Stimulated activated CD4-positive, alpha-beta T cell treated with anti-CD3 and anti-CD28 coated beads, Interleukin-4, amount 100 ng/mL, for 24 hours (primary cell): ENCODE results near the gene SELENOO.

Source experiments
- DNase-seq: peaks from one replicate; pipeline ENCODE4 v3.0.0-alpha.2; 2020

Gene SELENOO

GRCh38 chr22:50185375-50186087 lies 15.3 kb upstream of the SELENOO start, which contains the start of gene TRABD:
TRABD (plus strand) TSS chr22:50185913; CDS start chr22:50193061, 7,148 bp downstream.
- peak; percentile 88 for DNase-seq

GRCh38 chr22:50186181-50186714 lies 14.6 kb upstream of the SELENOO start:
- DNase-seq: no peak

GRCh38 chr22:50186761-50187523 lies 13.9 kb upstream of the SELENOO start:
- no peak for DNase-seq

- no peak for DNase-seq
Measured at GRCh38 chr22:50188356-50188755, 12.5 kb upstream of the SELENOO start.

- DNase-seq: no peak
Measured at GRCh38 chr22:50189184-50189848, 11.5 kb upstream of the SELENOO start.

GRCh38 chr22:50189849-50190181 lies 11.0 kb upstream of the SELENOO start:
- no peak for DNase-seq

- DNase-seq: peak; percentile 74
Measured at GRCh38 chr22:50190182-50190940, 10.4 kb upstream of the SELENOO start.

- DNase-seq: peak; percentile 77
Measured at GRCh38 chr22:50190941-50191741, 9.7 kb upstream of the SELENOO start.

GRCh38 chr22:50192436-50193204 lies 8.2 kb upstream of the SELENOO start:
- peak; percentile 34 for DNase-seq

- no peak for DNase-seq
Measured at GRCh38 chr22:50193621-50194020, 7.2 kb upstream of the SELENOO start.

- DNase-seq: no peak
Measured at GRCh38 chr22:50194037-50194805, 6.6 kb upstream of the SELENOO start.

GRCh38 chr22:50196256-50196655 lies 4.6 kb upstream of the SELENOO start:
- DNase-seq: no peak

GRCh38 chr22:50197000-50197800 lies 3.6 kb upstream of the SELENOO start:
- no peak for DNase-seq

GRCh38 chr22:50197856-50198623 lies 2.8 kb upstream of the SELENOO start:
- DNase-seq: no peak

GRCh38 chr22:50198624-50199017 lies 2.2 kb upstream of the SELENOO start:
- no peak for DNase-seq

- DNase-seq: no peak
Measured at GRCh38 chr22:50199251-50199721, 1.5 kb upstream of the SELENOO start.

- no peak for DNase-seq
Measured at GRCh38 chr22:50199829-50200460, 866 bp upstream of the SELENOO start.
